IPS-15b (cell line): ENCODE data around the gene OPN1MW.
"Not testable (repeated sequence)": the region's sequence is repeated elsewhere in the genome, so short reads cannot be mapped to it uniquely, and the experiment has no call there.

Experiments
- H3K27me3 ChIP-seq: one replicate; pipeline ENCODE4 v1.6.1; 2013; ENCODE audit warnings: low read length; ENCODE audit not compliant: control insufficient read depth, insufficient read depth
- H3K36me3 ChIP-seq: one replicate; pipeline ENCODE4 v1.6.1; 2013; ENCODE audit warnings: low read length; ENCODE audit not compliant: control insufficient read depth, insufficient read depth
- H3K4me1 ChIP-seq: one replicate; pipeline ENCODE4 v1.6.1; 2013; ENCODE audit warnings: mild to moderate bottlenecking, low read length; ENCODE audit not compliant: control insufficient read depth, insufficient read depth
- H3K4me3 ChIP-seq: one replicate; pipeline ENCODE4 v1.5.1; 2013; ENCODE audit warnings: low read depth, low read length
- H3K9ac ChIP-seq: one replicate; pipeline ENCODE4 v1.6.1; 2013; ENCODE audit warnings: low read depth, mild to moderate bottlenecking, low read length
- H3K9me3 ChIP-seq: one replicate; pipeline ENCODE4 v1.6.1; 2013; ENCODE audit warnings: mild to moderate bottlenecking, low read length; ENCODE audit not compliant: control insufficient read depth, insufficient read depth

The OPN1MW gene

DNA sequence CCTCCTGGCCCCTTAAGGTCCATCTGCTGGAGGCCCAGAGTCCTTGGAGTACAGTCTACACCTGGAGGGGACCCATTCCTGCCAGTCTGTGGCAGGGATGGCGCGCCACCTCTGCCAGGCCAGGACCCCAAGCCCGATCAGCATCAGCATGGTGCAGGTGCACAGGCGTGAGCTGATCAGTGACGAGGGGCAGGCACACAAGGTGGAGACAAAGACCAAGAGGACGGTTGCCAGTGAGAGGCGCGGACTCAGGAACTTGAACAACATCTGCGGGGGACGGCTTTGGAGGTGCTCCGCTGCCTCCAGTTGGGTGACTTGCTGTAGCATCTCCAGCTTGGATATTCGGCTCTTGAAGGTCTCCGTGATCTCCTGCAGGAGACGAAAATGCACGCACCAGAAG is 23.1 kb upstream of the OPN1MW start:
- not testable (repeated sequence) for H3K36me3 ChIP-seq, H3K4me3 ChIP-seq, H3K4me1 ChIP-seq, H3K9me3 ChIP-seq, H3K27me3 ChIP-seq, H3K9ac ChIP-seq

DNA sequence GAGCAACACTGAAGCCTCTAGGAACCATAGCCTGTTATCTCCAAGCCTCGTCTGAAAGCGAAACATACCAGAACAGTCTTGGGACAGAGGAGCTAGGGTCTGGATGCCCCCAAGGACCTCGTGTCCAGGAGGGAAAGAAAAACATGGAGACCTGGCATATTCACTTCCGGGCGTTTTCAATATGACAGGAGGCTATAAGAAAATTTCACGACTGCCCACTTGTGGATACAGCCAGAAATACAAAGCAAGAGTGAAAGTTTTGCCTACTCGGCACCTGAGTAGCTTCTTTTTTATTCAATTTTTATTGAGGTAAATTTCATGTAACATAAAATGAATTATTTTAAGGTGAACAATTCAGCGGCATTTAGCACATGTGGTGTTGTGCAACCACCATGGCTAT is 17.5 kb upstream of the OPN1MW start:
- H3K4me1 ChIP-seq, H3K9ac ChIP-seq, H3K4me3 ChIP-seq: not testable (repeated sequence)

DNA sequence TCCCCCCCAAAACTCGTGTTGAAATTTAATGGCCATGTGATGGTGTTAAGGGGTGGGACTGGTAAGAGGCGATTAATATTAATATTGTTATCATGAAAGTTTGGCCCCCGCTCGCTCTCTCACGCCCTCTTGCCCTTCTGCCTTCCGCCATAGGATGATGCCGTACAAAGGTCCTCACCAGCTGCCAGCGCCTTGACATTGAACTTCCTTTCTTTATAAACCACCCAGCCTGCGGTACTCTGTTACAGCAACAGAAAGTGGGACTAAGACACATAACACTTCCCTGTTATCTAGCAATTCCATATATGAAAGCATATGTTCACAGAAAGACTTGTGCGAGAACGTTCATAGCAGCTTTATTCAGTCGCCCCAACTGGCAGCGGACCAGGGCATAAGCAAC is 14.0 kb upstream of the OPN1MW start:
- not testable (repeated sequence) for H3K9me3 ChIP-seq, H3K4me3 ChIP-seq

More for the DNA sequence above, 17.5 kb upstream of the OPN1MW start:
- not testable (repeated sequence) for H3K27me3 ChIP-seq, H3K9me3 ChIP-seq, H3K36me3 ChIP-seq

DNA sequence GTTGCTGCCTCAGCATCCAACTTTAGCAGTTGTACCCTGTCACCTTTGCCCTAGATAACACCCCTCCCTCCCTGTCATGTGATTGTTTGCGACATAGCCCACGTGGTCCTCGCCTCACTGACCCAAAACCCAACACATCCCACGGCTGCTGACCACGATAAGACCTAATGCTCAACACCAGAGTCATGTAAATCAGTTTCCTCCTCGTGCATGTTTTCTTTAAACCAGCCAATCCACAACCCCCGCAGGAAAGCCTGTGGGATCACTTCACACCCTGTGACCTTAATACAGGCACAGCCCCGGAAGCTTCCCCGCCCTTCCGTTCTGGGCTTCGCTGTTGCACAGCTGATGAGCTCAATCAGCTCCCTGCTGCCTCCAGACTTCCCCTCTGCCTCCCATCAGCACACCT is 9.9 kb upstream of the OPN1MW start:
- H3K9ac ChIP-seq, H3K9me3 ChIP-seq, H3K36me3 ChIP-seq, H3K4me3 ChIP-seq, H3K27me3 ChIP-seq, H3K4me1 ChIP-seq: not testable (repeated sequence)

More for the DNA sequence above, 14.0 kb upstream of the OPN1MW start:
- H3K9ac ChIP-seq, H3K27me3 ChIP-seq, H3K4me1 ChIP-seq, H3K36me3 ChIP-seq: not testable (repeated sequence)

DNA sequence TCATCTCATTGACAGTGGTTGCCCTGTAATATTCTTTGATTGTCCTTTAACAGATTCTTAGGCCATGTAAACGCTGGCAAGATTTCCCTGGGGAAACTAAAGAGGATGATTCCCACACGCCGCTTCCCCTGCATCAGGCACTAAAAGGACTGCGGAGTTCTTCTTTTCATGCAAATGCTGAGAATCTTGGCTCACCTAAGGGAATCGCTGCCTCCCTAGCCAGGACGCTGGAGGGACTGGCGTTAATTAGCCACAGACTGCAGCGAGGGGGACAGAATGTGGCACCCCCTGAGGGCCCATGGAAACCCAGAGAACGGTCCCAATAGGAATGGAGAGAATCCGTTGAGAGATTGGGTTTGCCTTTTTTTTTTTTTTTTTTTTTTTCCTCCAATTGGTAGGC is 8.0 kb upstream of the OPN1MW start:
- H3K9me3 ChIP-seq, H3K27me3 ChIP-seq, H3K4me3 ChIP-seq, H3K4me1 ChIP-seq, H3K9ac ChIP-seq, H3K36me3 ChIP-seq: not testable (repeated sequence)

DNA sequence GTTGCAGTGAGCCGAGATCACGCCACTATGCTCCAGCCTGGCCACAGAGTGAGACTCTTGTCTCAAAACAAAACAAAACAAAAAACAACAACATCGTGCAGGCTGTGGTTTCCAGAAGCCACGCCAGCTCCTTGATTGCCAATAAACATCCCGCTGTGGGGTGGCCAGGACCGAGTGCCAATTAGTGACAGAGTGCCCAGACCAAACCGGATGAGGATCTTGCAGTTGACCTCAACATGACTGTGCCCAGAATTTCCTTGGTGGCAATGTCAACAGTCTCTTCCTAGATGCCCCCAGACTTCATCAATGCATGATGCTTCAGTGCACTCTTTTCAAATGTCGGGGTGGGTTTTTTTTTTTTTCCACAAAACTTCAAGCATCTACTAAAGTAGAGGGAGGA is 1.4 kb downstream of the OPN1MW start:
- H3K4me3 ChIP-seq, H3K27me3 ChIP-seq, H3K36me3 ChIP-seq, H3K4me1 ChIP-seq, H3K9ac ChIP-seq, H3K9me3 ChIP-seq: not testable (repeated sequence)

DNA sequence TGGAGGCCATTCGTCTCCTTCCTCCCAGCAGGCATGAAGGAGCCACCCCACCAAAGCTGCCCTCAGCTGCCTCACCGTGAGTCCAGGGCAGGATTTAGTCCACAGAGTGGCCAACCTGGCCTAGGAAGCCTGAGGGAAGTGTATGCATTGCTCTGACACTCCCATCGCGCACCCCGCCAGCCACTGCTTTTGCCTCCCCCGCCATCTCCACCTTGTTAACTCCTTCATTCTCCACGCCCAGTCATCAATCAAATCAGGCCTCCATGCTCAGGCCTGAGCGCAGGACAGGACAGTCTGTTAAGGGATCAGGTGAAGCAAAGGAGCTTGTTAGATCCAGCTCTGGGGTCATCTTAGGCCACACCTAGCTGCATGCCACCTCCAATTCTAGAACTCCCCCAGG is 10.4 kb downstream of the OPN1MW start:
- H3K4me1 ChIP-seq, H3K27me3 ChIP-seq, H3K36me3 ChIP-seq, H3K9ac ChIP-seq, H3K4me3 ChIP-seq, H3K9me3 ChIP-seq: not testable (repeated sequence)

DNA sequence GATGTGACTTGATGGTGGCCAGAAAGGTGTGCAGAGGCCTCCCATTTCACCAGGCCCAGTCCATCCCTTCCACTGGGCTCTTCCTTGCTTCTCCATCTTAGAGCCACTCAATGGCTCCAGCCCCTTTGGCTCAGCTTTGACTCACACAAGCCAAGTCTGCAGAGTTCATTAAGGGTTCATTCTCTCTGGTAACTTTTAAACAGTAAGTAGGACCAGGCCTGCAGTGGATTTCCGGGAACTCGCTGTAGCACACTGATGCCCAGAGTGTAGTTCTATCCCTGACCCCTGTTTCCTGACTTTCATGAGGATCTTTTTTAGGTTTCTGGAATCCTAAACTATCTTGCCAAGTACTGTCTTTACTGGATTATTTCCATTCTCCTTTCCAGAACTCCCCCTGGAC is 11.9 kb downstream of the OPN1MW start:
- not testable (repeated sequence) for H3K36me3 ChIP-seq, H3K27me3 ChIP-seq, H3K4me1 ChIP-seq, H3K9me3 ChIP-seq, H3K9ac ChIP-seq, H3K4me3 ChIP-seq

DNA sequence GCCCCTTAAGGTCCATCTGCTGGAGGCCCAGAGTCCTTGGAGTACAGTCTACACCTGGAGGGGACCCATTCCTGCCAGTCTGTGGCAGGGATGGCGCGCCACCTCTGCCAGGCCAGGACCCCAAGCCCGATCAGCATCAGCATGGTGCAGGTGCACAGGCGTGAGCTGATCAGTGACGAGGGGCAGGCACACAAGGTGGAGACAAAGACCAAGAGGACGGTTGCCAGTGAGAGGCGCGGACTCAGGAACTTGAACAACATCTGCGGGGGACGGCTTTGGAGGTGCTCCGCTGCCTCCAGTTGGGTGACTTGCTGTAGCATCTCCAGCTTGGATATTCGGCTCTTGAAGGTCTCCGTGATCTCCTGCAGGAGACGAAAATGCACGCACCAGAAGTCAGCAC is 14.1 kb downstream of the OPN1MW start:
- not testable (repeated sequence) for H3K9ac ChIP-seq, H3K4me3 ChIP-seq, H3K27me3 ChIP-seq, H3K9me3 ChIP-seq, H3K36me3 ChIP-seq, H3K4me1 ChIP-seq

DNA sequence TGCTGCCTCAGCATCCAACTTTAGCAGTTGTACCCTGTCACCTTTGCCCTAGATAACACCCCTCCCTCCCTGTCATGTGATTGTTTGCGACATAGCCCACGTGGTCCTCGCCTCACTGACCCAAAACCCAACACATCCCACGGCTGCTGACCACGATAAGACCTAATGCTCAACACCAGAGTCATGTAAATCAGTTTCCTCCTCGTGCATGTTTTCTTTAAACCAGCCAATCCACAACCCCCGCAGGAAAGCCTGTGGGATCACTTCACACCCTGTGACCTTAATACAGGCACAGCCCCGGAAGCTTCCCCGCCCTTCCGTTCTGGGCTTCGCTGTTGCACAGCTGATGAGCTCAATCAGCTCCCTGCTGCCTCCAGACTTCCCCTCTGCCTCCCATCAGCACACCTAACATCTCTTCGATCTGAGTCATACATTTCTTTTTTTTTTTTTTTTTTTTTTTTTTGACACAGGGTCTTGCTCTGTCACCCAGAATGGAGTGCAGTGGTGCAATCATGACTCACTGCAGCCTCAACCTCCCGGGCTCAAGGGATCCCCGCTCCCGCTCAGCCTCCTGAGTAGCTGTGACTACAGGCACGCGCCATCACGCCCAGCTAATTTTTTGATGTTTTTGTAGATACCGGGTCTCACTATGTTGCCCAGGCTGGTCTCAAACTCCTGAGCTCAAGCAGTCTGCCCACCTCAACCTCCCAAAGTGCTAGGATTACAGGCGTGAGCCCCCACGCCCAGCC is 27.4 kb downstream of the OPN1MW start:
- H3K27me3 ChIP-seq, H3K36me3 ChIP-seq, H3K9me3 ChIP-seq, H3K9ac ChIP-seq, H3K4me3 ChIP-seq, H3K4me1 ChIP-seq: not testable (repeated sequence)

DNA sequence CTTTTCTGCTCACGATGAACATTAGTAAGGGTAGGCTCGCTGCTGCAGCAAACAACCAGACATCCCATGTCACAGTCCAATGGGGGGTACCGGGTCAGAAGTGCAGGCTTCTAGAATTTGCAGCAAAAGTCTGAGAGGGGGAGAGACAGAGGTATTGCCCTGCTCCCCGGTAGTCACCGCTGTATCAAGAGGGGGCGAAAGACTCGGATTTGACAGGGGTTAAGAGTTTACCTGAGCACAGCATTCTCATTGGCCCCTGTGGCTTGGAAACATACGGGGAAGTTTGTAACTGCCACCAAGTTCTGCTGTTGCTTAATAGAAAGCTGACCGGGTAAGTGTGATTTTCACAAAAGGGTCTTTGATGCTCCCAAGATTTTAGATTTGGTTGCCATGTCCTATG is 28.7 kb downstream of the OPN1MW start:
- not testable (repeated sequence) for H3K4me3 ChIP-seq, H3K9me3 ChIP-seq, H3K36me3 ChIP-seq, H3K9ac ChIP-seq, H3K4me1 ChIP-seq, H3K27me3 ChIP-seq

DNA sequence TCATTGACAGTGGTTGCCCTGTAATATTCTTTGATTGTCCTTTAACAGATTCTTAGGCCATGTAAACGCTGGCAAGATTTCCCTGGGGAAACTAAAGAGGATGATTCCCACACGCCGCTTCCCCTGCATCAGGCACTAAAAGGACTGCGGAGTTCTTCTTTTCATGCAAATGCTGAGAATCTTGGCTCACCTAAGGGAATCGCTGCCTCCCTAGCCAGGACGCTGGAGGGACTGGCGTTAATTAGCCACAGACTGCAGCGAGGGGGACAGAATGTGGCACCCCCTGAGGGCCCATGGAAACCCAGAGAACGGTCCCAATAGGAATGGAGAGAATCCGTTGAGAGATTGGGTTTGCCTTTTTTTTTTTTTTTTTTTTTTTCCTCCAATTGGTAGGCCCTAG is 29.1 kb downstream of the OPN1MW start:
- H3K36me3 ChIP-seq, H3K27me3 ChIP-seq, H3K9me3 ChIP-seq, H3K4me1 ChIP-seq, H3K4me3 ChIP-seq, H3K9ac ChIP-seq: not testable (repeated sequence)

DNA sequence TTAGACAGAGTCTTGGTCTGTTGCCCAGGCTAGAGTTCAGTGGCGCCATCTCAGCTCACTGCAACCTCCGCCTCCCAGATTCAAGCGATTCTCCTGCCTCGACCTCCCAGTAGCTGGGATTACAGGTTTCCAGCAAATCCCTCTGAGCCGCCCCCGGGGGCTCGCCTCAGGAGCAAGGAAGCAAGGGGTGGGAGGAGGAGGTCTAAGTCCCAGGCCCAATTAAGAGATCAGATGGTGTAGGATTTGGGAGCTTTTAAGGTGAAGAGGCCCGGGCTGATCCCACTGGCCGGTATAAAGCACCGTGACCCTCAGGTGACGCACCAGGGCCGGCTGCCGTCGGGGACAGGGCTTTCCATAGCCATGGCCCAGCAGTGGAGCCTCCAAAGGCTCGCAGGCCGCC is 37.1 kb downstream of the OPN1MW start, which contains the start of gene OPN1MW2:
TSS of gene OPN1MW2 (plus strand) at position 301 of the 400 bp plus-strand sequence. CDS start at position 361, 60 bp downstream.
- H3K9ac ChIP-seq, H3K4me1 ChIP-seq, H3K36me3 ChIP-seq, H3K9me3 ChIP-seq, H3K27me3 ChIP-seq, H3K4me3 ChIP-seq: not testable (repeated sequence)
